HG03432 (cell line): ENCODE data around the gene MACROD2.
A peak's percentile ranks its signal among the peaks of the same experiment; 100 is the strongest.

Experiments used
- ATAC-seq: cut with Tn5 transposase; IDR thresholded peaks from one replicate; pipeline ENCODE4 v1.9.1; 2021; ENCODE audit warnings: mild to moderate bottlenecking, moderate library complexity; ENCODE audit not compliant: unreplicated experiment

The MACROD2 gene

GRCh38 chr20:15440049-15440820, 1444.9 kb downstream of the MACROD2 start:
- ATAC-seq = no peak

- no peak for ATAC-seq
Observed at GRCh38 chr20:15445056-15445840, 1449.9 kb downstream of the MACROD2 start.

DNA sequence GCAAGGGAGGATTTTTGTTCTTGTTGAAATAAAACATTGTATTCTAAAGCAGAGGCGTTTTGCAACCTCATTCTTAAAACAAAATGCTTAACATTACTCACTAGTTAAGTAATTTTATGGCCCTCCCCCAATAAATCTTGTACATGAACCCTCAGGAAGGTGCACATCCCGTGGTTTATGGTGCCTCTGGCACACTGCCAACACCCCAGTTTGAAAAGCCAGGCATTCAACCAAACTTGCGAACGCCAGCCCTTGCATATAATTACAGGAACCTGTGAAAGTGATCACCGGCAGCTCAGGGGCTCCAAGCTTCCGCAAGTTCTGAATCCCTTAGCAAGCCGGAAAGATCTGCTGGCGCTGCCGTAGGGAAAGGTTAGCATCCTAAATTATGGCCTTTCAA, 1451.1 kb downstream of the MACROD2 start:
- no peak for ATAC-seq

GRCh38 chr20:15447549-15447948, 1452.2 kb downstream of the MACROD2 start:
- ATAC-seq = no peak

DNA sequence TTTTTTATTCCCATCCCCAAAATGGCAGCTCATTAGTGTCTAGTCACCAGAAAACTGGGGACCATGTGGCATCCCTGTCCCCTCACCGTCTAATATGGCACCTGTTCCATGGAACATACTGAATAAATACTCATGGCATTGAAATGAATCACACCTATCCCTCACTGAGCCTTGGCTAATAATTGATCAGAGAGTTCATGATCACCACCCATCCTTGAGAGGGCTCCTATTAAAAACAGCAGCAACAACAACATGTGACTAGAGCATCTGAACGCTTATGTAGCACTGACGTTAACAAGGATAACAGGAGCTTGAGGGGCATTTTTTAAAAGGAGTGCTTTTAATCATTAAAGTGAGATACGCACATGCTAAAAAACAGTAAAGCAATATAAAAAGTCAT, 1453.7 kb downstream of the MACROD2 start:
- ATAC-seq = no peak

DNA sequence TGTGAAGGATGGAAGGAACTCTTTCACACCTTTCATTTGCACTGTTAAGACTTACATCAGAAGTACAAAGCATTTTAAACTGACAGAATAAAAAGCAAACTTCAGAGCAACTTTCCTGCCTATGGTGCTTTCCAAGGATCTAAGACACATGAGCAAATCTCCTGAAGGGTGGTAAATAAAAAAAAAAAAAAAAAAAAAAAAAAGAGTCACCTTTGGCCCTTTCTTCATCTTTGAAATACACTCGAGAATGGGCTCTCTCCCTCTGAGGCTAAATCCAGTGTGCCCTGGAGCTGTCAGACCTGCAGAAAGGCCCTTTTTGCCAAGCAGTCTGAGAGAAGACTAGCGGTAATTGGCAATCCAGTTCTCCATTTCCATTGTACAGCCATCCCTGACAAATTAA, 1455.9 kb downstream of the MACROD2 start:
- ATAC-seq = no peak

DNA sequence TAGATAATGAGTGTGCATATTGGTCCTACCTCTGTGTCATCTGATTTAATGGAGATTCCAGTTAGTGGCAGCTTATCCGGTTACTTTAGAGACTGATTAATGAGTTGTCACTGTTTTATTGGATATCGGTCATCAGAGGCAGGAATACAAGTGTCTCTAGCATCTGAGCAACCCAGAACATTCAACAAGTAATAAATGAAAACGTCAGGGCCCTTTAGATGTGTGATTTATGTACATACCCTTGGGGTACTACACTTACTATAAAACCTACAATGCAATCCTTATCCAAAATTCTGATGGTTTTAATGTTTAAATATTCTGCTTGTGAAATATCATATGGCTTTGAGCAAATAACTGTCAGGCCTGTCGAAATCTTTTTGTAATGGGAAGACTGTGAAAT, 1460.0 kb downstream of the MACROD2 start:
- ATAC-seq = no peak

- no peak for ATAC-seq
Observed at GRCh38 chr20:15461938-15462337, 1466.6 kb downstream of the MACROD2 start.

GRCh38 chr20:15475483-15475882, 1480.2 kb downstream of the MACROD2 start:
- ATAC-seq = peak; percentile 77

GRCh38 chr20:15476186-15476585, 1480.9 kb downstream of the MACROD2 start:
- ATAC-seq = no peak

DNA sequence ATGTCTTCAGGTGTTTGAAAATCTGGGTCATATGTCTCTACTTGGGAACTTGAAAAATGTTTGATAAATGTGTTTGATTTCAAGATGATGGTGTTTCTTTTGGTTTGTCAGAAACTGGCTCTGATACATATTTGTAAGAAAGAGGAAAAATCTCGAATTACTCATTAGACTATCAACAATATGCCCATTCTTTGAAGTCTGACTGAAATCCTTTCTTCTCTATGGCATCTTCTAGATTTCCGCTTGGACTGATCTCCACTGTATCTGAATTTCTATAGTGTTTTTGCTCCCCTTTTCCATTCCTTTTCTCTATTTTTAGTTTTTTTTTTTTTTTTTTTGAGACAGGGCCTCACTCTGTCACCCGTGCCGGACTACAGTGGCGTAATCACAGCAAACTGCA, 1481.5 kb downstream of the MACROD2 start:
- ATAC-seq = no peak

GRCh38 chr20:15482525-15482924, 1487.2 kb downstream of the MACROD2 start:
- no peak for ATAC-seq

- ATAC-seq = no peak
Observed at GRCh38 chr20:15485519-15485918, 1490.2 kb downstream of the MACROD2 start.

GRCh38 chr20:15487030-15487429, 1491.7 kb downstream of the MACROD2 start:
- ATAC-seq = no peak

GRCh38 chr20:15487682-15488081, 1492.4 kb downstream of the MACROD2 start:
- no peak for ATAC-seq

- no peak for ATAC-seq
Observed at GRCh38 chr20:15491575-15491974, 1496.3 kb downstream of the MACROD2 start.

DNA sequence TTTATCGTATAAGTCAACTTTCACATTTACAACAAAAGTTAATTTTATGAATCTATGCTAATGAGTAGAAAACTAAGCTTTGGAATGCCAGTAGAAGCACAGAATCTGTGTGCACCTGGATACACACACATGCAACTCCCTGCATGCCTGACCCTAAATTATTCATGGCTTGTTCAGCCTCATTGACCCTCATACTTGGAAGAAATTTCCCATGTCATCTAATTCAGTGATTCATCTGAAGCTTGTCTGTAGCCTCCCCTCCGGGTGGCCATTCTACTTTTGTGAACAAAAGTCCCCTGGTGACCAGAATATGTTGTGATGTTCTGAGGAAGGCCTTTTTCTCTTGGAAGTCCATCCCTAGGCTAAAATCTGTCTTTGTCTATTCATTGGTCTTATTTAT, 1499.5 kb downstream of the MACROD2 start:
- ATAC-seq = no peak

GRCh38 chr20:15496501-15497039, 1501.3 kb downstream of the MACROD2 start:
- no peak for ATAC-seq

DNA sequence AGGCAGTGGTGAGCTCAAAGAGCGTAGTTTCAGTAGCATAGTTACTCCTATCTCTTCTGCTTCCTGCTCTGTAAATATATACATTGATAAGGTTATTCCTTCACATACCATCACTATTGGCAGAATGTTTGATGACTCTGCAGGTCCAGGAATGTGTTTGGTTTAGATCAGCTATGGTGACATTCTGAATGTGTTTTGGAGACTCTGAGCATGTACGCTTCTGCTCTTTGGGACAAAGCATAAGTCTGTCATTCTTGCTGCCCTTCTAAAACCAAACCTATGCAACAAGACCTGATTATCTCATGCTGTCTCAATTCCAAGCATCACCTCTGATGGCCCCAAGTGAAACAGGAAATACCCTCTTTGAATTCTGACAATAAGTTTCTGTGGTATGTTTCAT, 1503.6 kb downstream of the MACROD2 start:
- ATAC-seq = no peak

DNA sequence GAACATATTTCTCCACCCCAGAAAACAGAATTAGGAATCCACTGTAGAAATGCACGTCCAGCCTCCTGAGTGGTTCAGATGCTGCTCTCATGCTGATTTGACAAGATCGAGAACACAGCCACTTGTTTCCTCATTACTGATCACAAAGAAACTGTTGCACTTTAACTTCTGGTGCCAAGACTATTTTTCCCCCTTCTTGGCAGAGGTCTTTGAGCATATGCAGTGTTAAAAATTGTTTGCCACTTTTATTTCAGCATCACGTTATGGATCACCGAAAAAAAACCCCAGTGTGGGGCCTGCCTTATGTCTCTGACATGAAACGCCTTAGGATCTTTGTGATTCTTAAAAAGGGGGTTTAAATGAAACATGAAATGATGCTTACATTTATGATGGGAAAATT, 1511.0 kb downstream of the MACROD2 start:
- no peak for ATAC-seq

GRCh38 chr20:15507151-15507550, 1511.8 kb downstream of the MACROD2 start:
- no peak for ATAC-seq

GRCh38 chr20:15511551-15511950, 1516.2 kb downstream of the MACROD2 start:
- no peak for ATAC-seq
